ENCODE data around the gene GALNT6.

GALNT6 gene

DNA sequence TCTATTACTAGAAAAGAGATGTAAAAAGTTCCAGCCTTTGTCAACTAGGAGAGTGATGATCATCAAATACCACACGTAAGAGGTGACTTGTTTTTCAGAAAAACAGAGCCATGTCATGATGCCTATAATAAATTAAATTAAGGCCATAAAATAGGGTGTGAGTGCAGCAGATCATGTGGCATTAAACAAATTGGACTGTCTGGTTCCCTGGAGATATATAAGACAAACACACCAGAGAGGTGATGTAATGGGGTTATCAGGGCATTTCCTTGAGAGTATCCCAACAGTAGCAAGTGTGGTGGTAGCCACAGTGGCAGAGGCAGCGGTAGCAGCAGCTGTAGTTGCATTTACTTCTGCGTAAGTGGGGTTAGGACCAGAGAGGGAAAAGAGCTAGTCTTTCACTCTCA lies 14.6 kb upstream of the GALNT6 start:
- DNase-seq (ENCODE audit: low spot score) = no peak

- no peak for DNase-seq (ENCODE audit: low spot score)
Observed at GRCh38 chr12:51404627-51405026, 13.4 kb upstream of the GALNT6 start.

GRCh38 chr12:51403681-51404136 lies 12.5 kb upstream of the GALNT6 start:
- no peak for DNase-seq (ENCODE audit: low spot score)

GRCh38 chr12:51403159-51403558 lies 12.0 kb upstream of the GALNT6 start:
- DNase-seq (ENCODE audit: low spot score) = no peak

DNA sequence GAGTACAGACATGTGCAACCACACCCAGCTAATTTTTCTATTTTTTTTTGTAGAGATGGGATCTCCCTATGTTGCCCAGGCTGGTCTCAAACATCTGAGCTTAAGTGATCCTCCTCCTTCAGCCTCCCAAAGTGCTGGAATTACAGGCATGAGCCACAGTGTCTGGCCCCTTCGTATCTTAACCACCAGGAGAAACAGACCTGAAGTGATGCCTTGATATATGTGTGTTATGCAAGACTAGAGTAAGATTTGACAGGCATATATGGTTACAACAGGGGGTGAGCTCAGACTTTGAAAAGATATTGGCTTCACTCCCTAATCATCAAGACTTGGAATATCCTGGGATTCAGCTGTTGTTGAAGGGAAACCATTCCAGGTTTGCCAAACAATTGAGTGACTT lies 10.7 kb upstream of the GALNT6 start:
- DNase-seq (ENCODE audit: low spot score) = no peak

DNA sequence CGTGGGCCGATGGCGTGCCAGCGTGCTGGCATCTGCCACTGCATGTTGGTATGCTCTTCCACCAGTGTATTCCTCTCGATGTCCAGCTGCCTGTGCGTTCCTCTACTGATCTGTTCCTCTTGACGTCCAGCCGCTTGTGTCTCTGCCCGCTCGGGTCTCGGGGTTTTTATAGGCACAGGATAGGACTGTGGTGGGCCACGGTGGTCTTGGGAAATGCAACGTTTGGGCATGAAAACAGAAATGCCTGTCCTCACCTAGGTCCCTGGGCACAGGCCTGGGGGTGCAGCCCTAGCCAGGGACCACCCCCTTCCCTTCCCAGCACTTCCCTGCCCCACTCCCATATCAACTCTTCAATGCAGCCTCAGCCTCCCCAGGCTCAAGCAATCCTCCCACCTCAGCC lies 10.3 kb upstream of the GALNT6 start:
- no peak for DNase-seq (ENCODE audit: low spot score)

DNA sequence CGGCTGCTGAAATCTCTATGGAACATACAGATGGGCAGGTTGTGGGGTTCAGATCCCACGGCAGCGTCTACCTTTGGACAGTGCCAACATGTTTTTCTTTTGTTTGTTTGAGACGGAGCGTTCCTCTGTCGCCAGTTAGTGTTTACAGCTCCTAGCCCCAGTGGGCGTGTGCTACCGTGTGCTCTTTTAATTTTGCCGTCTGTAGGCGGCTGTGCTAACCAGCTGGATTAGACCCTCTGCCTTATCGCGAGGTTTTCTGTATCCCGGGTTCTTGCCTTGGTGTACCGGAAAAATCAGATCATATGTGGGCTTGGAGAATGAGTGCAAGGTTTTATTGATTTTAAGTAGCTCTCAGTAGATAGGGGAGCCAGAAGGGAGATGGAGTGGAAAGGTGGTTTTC lies 9.8 kb upstream of the GALNT6 start:
- DNase-seq (ENCODE audit: low spot score) = no peak

DNA sequence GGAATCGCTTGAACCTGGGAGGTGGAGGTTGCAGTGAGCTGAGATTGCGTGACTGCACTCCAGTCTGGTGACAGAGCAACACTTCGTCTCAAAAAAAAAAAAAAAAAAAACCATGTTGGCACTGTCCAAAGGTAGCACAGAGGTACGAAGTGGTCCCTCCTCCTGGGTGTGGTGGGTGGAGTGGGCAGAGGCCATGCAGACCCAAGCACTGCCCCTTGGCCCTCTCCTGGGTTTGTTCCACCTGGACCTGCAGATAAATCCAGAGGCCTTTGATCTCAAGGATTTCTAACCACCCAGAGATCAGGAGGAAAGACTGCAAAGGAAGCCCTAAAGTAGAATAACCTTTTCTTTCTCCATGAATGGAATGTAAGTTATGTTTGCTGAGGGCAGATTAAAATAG lies 8.7 kb upstream of the GALNT6 start:
- no peak for DNase-seq (ENCODE audit: low spot score)

DNA sequence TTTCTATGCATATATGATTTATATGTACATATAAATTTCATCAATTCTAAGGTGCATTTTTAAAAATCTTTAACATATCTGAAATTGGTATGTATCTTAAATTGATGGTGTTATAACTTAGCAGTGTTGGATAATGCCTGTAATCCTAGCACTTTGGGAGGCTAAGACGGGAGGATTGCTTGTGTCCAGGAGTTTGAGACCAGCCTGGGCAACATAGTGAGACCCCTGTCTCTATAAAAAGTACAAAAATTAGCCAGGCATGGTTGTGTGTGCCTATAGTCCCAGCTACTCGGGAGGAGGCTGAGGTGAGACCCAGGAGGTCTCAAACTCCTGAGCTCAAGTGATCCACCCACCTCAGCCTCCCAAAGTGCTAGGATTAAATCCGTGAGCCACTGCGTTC lies 6.5 kb upstream of the GALNT6 start:
- no peak for DNase-seq (ENCODE audit: low spot score)

- no peak for DNase-seq (ENCODE audit: low spot score)
Observed at GRCh38 chr12:51395283-51396230, 4.4 kb upstream of the GALNT6 start.

GRCh38 chr12:51393676-51394545 lies 2.7 kb upstream of the GALNT6 start:
- peak; percentile 71 for DNase-seq (ENCODE audit: low spot score)

- DNase-seq (ENCODE audit: low spot score) = no peak
Observed at GRCh38 chr12:51392556-51393237, 1.5 kb upstream of the GALNT6 start.

DNA sequence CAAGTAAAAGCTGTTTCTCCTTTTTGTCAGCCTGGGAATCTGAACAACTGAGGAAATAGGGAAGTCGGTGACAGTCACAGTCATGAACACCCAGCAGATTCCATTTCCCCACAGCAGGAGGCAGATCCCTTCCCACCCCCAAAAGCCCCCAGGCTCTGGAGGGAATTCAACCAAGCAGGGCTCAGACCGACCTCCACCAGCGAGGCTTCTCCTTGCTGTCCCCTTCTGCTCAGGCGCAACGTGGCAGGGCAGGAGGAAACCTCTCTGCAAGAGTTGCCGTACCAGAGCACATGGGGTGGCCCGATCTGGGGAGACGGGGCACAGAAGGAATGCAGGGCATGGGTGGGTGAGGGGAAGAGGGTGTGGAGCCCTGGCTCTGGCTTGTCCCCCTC lies 319 bp downstream of the GALNT6 start:
- DNase-seq (ENCODE audit: low spot score) = no peak

GRCh38 chr12:51390457-51390856 lies 749 bp downstream of the GALNT6 start:
- DNase-seq (ENCODE audit: low spot score) = no peak

- no peak for DNase-seq (ENCODE audit: low spot score)
Observed at GRCh38 chr12:51389302-51389999, 1.8 kb downstream of the GALNT6 start.

- no peak for DNase-seq (ENCODE audit: low spot score)
Observed at GRCh38 chr12:51388846-51389245, 2.4 kb downstream of the GALNT6 start.

GRCh38 chr12:51388069-51388799 lies 3.0 kb downstream of the GALNT6 start:
- DNase-seq (ENCODE audit: low spot score) = no peak

GRCh38 chr12:51386351-51386750 lies 4.9 kb downstream of the GALNT6 start:
- no peak for DNase-seq (ENCODE audit: low spot score)

GRCh38 chr12:51383269-51383905 lies 7.8 kb downstream of the GALNT6 start:
- no peak for DNase-seq (ENCODE audit: low spot score)

- DNase-seq (ENCODE audit: low spot score) = no peak
Observed at GRCh38 chr12:51382173-51382572, 9.0 kb downstream of the GALNT6 start.
